GM12801 (cell line): ENCODE data around the gene FHIT.

ENCODE experiments used
- CTCF ChIP-seq: IDR thresholded peaks from one replicate; pipeline ENCODE4 v1.5.1; 2011; ENCODE audit warnings: control low read depth; ENCODE audit not compliant: insufficient read length; ENCODE audit errors: extremely low read depth

FHIT gene

GRCh38 chr3:59856934-59857460 lies 1394.3 kb downstream of the FHIT start:
- TF ChIP-seq CTCF = no peak

DNA sequence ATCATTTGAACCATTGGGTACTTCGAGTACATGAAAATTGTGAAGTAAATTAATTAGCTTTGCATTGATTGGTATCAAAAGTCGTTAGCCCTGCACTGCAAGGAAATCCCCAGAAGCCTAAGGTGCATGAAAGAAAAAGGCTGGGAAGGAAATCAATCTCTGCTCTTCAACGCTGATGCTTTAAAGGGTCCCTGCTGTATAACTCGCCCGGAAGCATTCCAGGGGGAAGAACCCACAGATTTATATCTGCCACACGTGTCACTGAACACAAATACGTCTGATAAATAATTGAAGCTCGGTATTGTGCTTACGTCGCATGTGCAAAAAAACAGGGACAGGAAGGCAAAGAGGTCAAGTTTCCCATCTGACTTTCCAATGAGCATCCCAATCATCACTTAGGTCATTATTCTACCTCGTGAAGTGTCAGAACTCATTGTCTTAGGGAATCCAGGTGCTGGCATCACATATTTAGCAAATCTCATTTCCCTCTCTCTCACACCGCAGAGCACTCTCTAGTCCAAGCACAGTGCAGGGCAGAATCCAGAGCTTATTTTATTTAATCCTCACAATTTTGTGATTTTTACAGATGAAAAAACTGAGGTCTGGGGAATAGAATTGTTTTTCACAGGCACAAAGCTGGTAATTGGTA lies 1397.1 kb downstream of the FHIT start:
- no peak for TF ChIP-seq CTCF

DNA sequence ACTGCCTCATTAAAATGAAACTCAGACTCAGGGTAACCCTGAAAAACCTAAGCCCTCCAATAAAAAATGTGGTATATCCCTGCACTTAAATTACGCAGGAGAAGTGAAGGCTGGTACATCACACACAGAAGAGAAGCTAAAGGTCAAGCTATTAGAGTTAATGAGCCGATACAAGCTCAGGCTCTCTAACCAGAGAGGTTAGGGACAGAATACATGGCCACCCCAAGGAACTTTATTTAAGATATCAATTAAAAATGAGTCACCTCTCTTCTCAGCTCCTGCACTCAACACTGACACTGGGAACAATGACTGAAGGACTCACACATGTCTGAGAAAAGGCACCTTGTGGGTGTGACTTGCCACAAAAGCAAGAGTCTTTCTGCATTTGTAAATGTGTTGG lies 1400.8 kb downstream of the FHIT start:
- no peak for TF ChIP-seq CTCF

GRCh38 chr3:59845386-59845785 lies 1405.9 kb downstream of the FHIT start:
- no peak for TF ChIP-seq CTCF

DNA sequence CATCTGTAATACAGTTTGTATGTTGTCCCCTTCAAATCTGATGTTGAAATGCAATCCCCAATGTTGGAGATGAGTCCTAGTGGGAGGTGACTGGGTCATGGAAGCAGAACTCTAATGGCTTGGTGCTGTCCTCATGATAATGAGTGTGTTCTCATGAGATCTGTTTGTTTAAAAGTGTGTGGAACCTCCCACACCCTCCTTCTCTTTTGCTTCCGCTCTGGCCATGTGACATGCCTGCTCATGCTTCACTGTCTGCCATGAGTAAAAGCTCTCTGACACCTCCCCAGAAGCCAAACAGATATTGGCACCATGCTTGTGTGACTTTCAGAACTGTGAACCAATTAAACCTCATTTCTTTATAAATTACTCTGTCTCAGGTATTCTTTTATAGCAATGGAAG lies 1407.4 kb downstream of the FHIT start:
- no peak for TF ChIP-seq CTCF

DNA sequence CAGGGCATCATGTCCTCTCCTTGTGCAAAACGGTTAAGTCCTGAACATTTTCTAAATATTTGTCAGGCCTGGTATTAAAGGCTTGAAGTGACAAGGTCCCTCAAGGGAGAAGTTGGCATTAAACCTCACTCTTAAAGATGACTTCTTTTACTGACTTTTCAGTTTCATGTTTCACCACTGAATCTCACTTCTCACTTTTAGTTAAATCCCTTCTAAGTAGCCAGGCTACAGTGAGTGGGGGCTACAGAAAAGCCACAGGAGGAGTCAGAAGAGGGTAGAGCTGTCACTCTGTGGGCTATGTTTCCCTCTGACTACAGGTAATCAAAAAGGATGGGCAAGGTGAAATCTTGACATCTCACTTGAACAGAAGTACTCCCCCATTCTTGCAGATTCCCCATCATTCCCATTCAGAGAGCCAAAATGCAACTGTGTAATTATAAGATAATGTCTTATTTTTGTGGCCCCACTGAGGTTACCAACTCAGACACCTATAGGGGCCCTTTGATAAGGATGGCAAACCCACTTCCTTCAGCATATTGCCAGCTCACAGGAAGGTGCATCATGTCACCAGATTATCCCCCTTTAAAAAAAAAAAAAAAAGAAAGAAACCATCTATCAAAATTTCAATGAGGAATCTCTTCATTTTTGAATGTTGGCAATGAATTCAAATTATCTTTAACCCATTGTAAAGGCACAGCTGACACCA lies 1411.3 kb downstream of the FHIT start:
- no peak for TF ChIP-seq CTCF

- TF ChIP-seq CTCF = no peak
Observed at GRCh38 chr3:59839283-59839682, 1412.0 kb downstream of the FHIT start.
